Activated CD8-positive, alpha-beta memory T cell treated with anti-CD3 and anti-CD28 coated beads, Interleukin-2, amount 10 ng/mL, durations not matched to agents 7 days and 5 days (primary cell): Measurements from ENCODE around the gene GPT2. TPM values are rescaled to one million over a fixed set of nuclear protein-coding genes. Genes with fewer than 3 reads are reported as not detected.
"Not testable (repeated sequence)": the region's sequence is repeated elsewhere in the genome, so short reads cannot be mapped to it uniquely, and the experiment has no call there.

Experiments used
- ATAC-seq: fragments of 150-1000 bp; cut with Tn5 transposase; one replicate; pipeline ENCODE4 v1.10.0; 2021; ENCODE audit warnings: moderate library complexity
- CTCF ChIA-PET: fragments of 350-600 bp; sonication (Branson Sonifier 250); formaldehyde crosslinking; loops from one replicate; lab custom pipeline; 2021; ENCODE audit warnings: antibody characterized with exemption; lab: Charles Lee
- DNase-seq: peaks from one replicate; pipeline ENCODE4 v3.0.0-alpha.2; 2020
- H3K27ac Mint-ChIP-seq: one replicate; pipeline ENCODE4 v1.8.0; 2021; ENCODE audit warnings: mild to moderate bottlenecking, mixed read lengths
- H3K27me3 Mint-ChIP-seq: one replicate; pipeline ENCODE4 v1.8.0; 2021; ENCODE audit warnings: mixed read lengths
- H3K36me3 Mint-ChIP-seq: one replicate; pipeline ENCODE4 v1.8.0; 2021; ENCODE audit warnings: mild to moderate bottlenecking, mixed read lengths
- H3K4me1 Mint-ChIP-seq: one replicate; pipeline ENCODE4 v1.8.0; 2021; ENCODE audit warnings: mixed read lengths
- H3K4me3 Mint-ChIP-seq: one replicate; pipeline ENCODE4 v1.8.0; 2021; ENCODE audit warnings: mild to moderate bottlenecking, moderate library complexity, mixed read lengths
- H3K9me3 Mint-ChIP-seq: one replicate; pipeline ENCODE4 v1.8.0; 2022; ENCODE audit warnings: low read depth, mixed read lengths
- total RNA-seq, 2 experiments: library from RNA; stranded (reverse); gene quantifications; one replicate each; pipeline ENCODE4 v1.2.3, GENCODE V29; 2021

Gene GPT2
- total RNA-seq, 2 experiments from 2014 or later, result 9.6 to 21.4 TPM

GRCh38 chr16:46923513-46924295 is 39.5 kb downstream of the GPT2 start:
- no peak overlapping the region for H3K27ac Mint-ChIP-seq
- H3K27me3 Mint-ChIP-seq, result no peaks in the 10 kb centered on the region
- ATAC-seq (no peak), DNase-seq (no peak)
- no peaks in the 10 kb centered on the region for H3K9me3 Mint-ChIP-seq
- no peaks in the 10 kb centered on the region for H3K4me1 Mint-ChIP-seq
- CTCF ChIA-PET, result interaction anchor here (3.9 kb wide), 1 partner anchor 70 kb away, joined by 17 read pairs; no protein-coding TSS in a partner anchor
- H3K4me3 Mint-ChIP-seq, result no peak overlapping the region
- H3K36me3 Mint-ChIP-seq, result peaks cover 2% of the 10 kb centered on the region

DNA sequence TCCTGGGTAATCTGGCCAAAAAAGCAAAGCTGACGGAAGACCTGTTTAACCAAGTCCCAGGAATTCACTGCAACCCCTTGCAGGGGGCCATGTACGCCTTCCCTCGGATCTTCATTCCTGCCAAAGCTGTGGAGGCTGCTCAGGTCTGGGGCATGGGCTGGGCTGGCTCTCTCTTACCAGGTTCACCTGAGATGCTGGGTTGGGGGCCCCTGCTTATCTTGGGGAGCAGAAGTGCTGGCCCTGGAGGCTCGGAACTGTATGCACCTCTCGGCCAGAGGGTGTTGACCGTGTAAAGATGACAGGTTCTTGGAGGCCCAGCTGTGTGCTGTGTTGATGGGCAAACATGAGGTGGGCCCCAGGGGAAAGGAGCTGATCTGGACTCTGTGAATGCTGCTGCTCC is 40.2 kb downstream of the GPT2 start:
- no peak for DNase-seq
- H3K36me3 Mint-ChIP-seq, result peaks cover 2% of the 10 kb centered on the region
- no peak overlapping the region for H3K4me3 Mint-ChIP-seq
- H3K4me1 Mint-ChIP-seq, result peaks cover 1% of the 10 kb centered on the region
- CTCF ChIA-PET, result interaction anchor here (3.9 kb wide), 1 partner anchor 70 kb away, joined by 17 read pairs; no protein-coding TSS in a partner anchor
- ATAC-seq, result no peak
- no peaks in the 10 kb centered on the region for H3K27me3 Mint-ChIP-seq
- no peaks in the 10 kb centered on the region for H3K9me3 Mint-ChIP-seq
- H3K27ac Mint-ChIP-seq, result no peak overlapping the region

DNA sequence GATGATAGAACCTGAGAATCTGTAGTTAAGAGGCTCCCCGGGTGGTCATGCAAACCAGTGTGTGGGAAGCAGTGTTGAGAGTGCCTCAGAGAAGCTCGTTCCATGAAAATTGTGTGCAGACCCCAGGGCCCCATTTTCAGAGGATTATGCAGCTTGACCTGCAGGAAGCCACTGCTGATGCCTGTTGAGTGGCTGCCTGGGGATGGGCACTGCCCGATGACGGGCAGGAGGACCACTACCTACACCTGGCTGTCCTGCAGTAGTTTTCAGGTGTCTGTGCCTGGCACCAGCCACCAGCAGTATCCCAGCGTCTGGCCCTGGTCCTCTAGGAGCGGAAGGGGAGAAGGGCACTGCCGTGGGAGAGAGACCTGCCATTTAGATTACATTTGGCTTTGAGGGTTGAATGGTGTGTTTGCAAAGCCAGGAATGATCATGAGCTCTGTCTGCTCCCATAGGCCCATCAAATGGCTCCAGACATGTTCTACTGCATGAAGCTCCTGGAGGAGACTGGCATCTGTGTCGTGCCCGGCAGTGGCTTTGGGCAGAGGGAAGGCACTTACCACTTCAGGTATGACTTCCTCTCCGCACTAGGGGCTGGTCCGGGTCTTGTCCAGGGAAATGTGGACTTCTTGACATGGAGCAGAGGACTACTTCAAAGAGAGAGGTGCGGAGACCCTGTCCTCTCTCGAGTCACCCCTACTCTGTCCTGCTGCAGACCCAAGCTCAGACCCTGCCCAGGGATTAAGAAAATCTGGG is 42.5 kb downstream of the GPT2 start:
- H3K27me3 Mint-ChIP-seq, result no peaks in the 10 kb centered on the region
- ATAC-seq, result no peak
- peaks cover 2% of the 10 kb centered on the region for H3K36me3 Mint-ChIP-seq
- H3K27ac Mint-ChIP-seq, result no peak overlapping the region
- peaks cover 5% of the 10 kb centered on the region for H3K4me1 Mint-ChIP-seq
- CTCF ChIA-PET, result interaction anchor here (0.8 to 3.9 kb wide), 6 partner anchors 9 to 111 kb away, joined by 3 to 17 read pairs (median 4); no protein-coding TSS in a partner anchor
- H3K4me3 Mint-ChIP-seq, result no peak overlapping the region
- no peaks in the 10 kb centered on the region for H3K9me3 Mint-ChIP-seq
- no peak for DNase-seq

DNA sequence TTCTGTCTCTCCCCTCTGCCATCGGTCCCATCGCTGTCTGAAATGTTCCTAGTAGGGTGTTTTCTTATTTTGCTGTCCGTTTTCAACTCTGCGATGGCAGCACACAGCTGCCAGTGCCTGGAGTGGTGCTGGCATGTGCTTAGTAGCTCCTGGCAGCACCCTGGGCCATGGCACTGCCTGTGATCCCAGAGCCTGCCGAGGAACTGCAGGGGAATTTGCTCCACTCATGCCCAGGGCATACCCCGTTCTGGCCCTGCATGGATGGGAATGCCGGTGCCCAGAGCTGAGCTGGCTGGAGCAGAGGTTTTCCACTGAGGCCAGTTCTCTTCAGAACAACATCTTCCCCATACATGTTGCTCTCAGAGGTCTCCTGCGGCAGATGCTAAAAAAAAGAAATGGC is 43.1 kb downstream of the GPT2 start:
- Mint-ChIP-seq H3K27me3 (no peaks in the 10 kb centered on the region), H3K4me1 (peaks cover 5% of the 10 kb centered on the region), H3K9me3 (no peaks in the 10 kb centered on the region), H3K4me3 (no peak overlapping the region), H3K27ac (no peak overlapping the region), H3K36me3 (no peaks in the 10 kb centered on the region)
- no peak for ATAC-seq
- no peak for DNase-seq
- CTCF ChIA-PET, result interaction anchor here (0.8 to 3.9 kb wide), 5 partner anchors 16 to 254 kb away, joined by 3 to 17 read pairs (median 5); no protein-coding TSS in a partner anchor

GRCh38 chr16:46928811-46929210 is 44.6 kb downstream of the GPT2 start:
- Mint-ChIP-seq H3K27me3 (no peaks in the 10 kb centered on the region), H3K36me3 (no peaks in the 10 kb centered on the region), H3K9me3 (no peaks in the 10 kb centered on the region), H3K27ac (no peak overlapping the region), H3K4me3 (no peak overlapping the region), H3K4me1 (peaks cover 5% of the 10 kb centered on the region)
- no peak for ATAC-seq
- no peak for DNase-seq
- CTCF ChIA-PET, result interaction anchor here (0.8 to 3.4 kb wide), 8 partner anchors 11 to 255 kb away, joined by 3 to 43 read pairs (median 8); no protein-coding TSS in a partner anchor

DNA sequence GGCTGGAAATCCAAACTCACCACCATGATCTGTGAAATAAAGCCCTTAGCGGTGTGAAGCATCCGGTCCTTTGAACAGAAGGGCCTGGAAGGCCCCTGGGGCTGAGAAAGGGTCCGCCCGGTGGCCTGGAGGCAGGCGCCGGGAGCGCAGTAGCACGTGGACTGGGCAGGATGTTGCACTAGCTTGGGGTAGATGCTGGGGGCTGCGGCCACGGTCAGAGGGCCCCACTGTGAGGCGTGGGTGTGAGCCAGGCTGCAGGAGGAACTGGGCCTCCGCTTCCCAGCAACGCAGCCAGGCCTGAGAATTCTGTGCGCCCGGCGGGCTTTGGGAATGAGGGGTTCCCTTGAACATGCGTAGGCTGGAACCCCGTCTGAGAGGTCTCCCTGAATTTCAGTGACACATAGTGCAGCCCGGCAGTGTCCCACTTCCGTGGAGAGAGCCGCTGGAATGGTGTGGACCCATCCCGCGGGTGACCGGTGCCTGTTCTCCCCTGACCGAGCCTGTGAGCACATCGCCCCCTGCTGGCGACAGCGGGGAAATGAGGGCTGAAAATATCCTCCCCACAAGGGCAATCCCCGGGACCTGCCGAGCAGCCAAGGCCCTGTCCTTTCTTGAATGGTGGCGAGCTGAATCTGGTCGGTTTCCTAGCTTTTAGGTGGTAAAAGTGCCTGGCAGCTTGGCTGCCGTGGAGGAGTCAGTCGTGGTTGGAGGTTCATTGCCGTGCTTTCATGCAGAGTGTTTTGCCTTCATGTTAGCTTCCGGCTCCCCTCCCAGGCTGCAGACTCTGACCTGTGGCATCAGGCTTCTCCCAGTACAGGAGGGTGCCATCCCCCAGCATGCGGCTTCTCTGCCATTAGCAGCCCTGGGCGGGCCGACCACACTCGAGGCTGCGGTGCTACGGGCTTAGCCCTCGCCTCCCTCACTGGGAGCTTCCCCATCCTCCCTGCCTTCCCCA is 45.5 kb downstream of the GPT2 start:
- CTCF ChIA-PET, result interaction anchor here (0.7 to 3.4 kb wide), 25 partner anchors 9 to 375 kb away, joined by 3 to 43 read pairs (median 4); partner anchors contain the start of gene DNAJA2
- no peak overlapping the region for H3K4me3 Mint-ChIP-seq
- peak; percentile 88 for ATAC-seq
- H3K27ac Mint-ChIP-seq, result no peak overlapping the region
- H3K9me3 Mint-ChIP-seq, result no peaks in the 10 kb centered on the region
- H3K27me3 Mint-ChIP-seq, result no peaks in the 10 kb centered on the region
- peaks cover 5% of the 10 kb centered on the region for H3K4me1 Mint-ChIP-seq
- DNase-seq, result peak; percentile 75
- no peaks in the 10 kb centered on the region for H3K36me3 Mint-ChIP-seq

- no peak overlapping the region for H3K4me3 Mint-ChIP-seq
- H3K4me1 Mint-ChIP-seq, result peaks cover 5% of the 10 kb centered on the region
- DNase-seq (no peak), ATAC-seq (no peak)
- no peaks in the 10 kb centered on the region for H3K36me3 Mint-ChIP-seq
- H3K9me3 Mint-ChIP-seq, result no peaks in the 10 kb centered on the region
- H3K27me3 Mint-ChIP-seq, result no peaks in the 10 kb centered on the region
- CTCF ChIA-PET, result interaction anchor here (1.0 to 3.4 kb wide), 10 partner anchors 10 to 376 kb away, joined by 3 to 43 read pairs (median 5); no protein-coding TSS in a partner anchor
- H3K27ac Mint-ChIP-seq, result no peak overlapping the region
Observed at GRCh38 chr16:46930861-46931260, 46.7 kb downstream of the GPT2 start.

- CTCF ChIA-PET, result no interaction called here
- no peak for ATAC-seq
- Mint-ChIP-seq H3K4me3 (no peak overlapping the region), H3K27me3 (no peaks in the 10 kb centered on the region), H3K9me3 (no peaks in the 10 kb centered on the region), H3K36me3 (no peaks in the 10 kb centered on the region), H3K4me1 (peaks cover 5% of the 10 kb centered on the region), H3K27ac (no peak overlapping the region)
- DNase-seq, result no peak
Observed at GRCh38 chr16:46932802-46933201, 48.6 kb downstream of the GPT2 start.

GRCh38 chr16:46937536-46937935 is 53.4 kb downstream of the GPT2 start:
- DNase-seq (no peak), ATAC-seq (no peak)
- Mint-ChIP-seq H3K27me3 (no peaks in the 10 kb centered on the region), H3K4me1 (peaks cover 4% of the 10 kb centered on the region), H3K4me3 (no peak overlapping the region), H3K36me3 (no peaks in the 10 kb centered on the region), H3K27ac (no peak overlapping the region), H3K9me3 (no peaks in the 10 kb centered on the region)
- CTCF ChIA-PET, result no interaction called here

GRCh38 chr16:46944713-46945112 is 60.6 kb downstream of the GPT2 start:
- CTCF ChIA-PET, result interaction anchor here (2.2 kb wide), 1 partner anchor 93 kb away, joined by 6 read pairs; no protein-coding TSS in a partner anchor
- not testable (repeated sequence) for DNase-seq, H3K27ac Mint-ChIP-seq, ATAC-seq, H3K36me3 Mint-ChIP-seq, H3K4me3 Mint-ChIP-seq, H3K9me3 Mint-ChIP-seq, H3K27me3 Mint-ChIP-seq
- H3K4me1 Mint-ChIP-seq, result peaks cover 28% of the 10 kb centered on the region

DNA sequence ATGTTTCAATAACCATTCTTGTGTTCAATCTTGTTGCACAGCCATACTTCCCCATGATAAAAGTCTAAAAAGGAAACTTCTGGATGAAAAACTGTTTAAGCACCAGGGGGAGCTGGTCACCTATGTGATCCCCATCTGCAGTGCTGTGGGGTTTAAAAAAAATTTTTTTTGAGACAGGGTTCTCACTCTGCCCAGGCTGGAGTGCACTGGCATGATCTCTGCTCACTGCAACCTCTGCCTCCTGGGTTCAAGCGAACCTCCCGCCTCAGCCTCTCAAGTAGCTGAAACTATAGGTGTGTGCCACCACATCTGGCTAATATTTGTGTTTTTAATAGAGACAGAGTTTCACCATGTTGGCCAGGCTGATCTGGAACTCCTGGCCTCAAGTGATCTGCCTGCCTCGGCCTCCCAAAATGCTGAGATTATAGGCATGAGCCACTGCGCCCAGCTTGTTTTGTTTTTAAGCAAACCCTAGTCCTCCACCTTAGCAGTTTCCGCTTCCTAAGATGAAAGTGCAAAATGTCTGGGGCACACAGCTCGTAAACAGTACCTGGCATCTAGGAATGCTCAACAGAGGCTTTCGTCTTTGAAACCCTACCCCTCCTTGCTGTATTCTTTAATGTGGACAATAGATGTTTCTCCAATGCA is 63.9 kb downstream of the GPT2 start:
- ATAC-seq (peak; percentile 67), DNase-seq (peak; percentile 48)
- Mint-ChIP-seq H3K9me3 (no peaks in the 10 kb centered on the region), H3K4me1 (peaks cover 21% of the 10 kb centered on the region), H3K36me3 (no peaks in the 10 kb centered on the region), H3K4me3 (no peak overlapping the region), H3K27me3 (no peaks in the 10 kb centered on the region), H3K27ac (no peak overlapping the region)
- CTCF ChIA-PET, result interaction anchor here (0.6 to 3.1 kb wide), 11 partner anchors 14 to 1217 kb away, joined by 3 to 14 read pairs (median 4); partner anchors contain the start of gene NETO2

DNA sequence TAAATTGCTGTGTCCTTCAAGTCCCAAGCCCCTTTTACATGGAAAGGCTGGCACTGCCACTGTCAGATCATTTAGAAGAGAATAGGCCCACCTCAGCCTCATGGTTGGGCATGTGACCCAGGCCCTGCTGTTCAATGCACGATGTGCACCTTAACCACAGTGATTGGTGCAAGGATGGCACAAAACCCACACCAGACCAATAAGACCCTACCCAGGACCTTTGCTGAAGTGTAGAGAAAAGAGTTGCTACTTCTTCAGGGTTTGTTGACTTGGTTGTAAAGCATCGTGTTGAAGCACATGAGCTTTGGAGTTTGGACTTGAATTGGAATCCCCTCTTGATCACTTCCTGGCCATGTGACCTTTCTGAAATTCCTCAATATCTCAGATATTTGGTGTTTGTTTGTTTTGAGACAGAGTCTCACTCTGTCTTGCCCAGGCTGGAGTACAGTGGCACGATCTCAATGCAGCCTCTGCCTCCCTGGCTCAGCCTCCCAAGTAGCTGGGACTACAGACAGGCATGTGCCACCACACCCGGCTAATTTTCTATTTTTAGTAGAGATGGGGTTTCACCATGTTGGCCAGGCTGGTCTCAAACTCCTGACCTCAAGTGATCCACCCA is 64.5 kb downstream of the GPT2 start:
- H3K27me3 Mint-ChIP-seq, result no peaks in the 10 kb centered on the region
- no peak overlapping the region for H3K4me3 Mint-ChIP-seq
- peaks cover 16% of the 10 kb centered on the region for H3K4me1 Mint-ChIP-seq
- DNase-seq, result no peak
- no peaks in the 10 kb centered on the region for H3K36me3 Mint-ChIP-seq
- ATAC-seq, result no peak
- CTCF ChIA-PET, result interaction anchor here (0.6 to 3.1 kb wide), 10 partner anchors 14 to 1217 kb away, joined by 3 to 14 read pairs (median 4); partner anchors contain the start of gene NETO2
- no peaks in the 10 kb centered on the region for H3K9me3 Mint-ChIP-seq
- H3K27ac Mint-ChIP-seq, result no peak overlapping the region
